ENCODE results near the gene PSG5.
"Not testable (repeated sequence)": the region's sequence is repeated elsewhere in the genome, so short reads cannot be mapped to it uniquely, and the experiment has no call there.

Gene PSG5

DNA sequence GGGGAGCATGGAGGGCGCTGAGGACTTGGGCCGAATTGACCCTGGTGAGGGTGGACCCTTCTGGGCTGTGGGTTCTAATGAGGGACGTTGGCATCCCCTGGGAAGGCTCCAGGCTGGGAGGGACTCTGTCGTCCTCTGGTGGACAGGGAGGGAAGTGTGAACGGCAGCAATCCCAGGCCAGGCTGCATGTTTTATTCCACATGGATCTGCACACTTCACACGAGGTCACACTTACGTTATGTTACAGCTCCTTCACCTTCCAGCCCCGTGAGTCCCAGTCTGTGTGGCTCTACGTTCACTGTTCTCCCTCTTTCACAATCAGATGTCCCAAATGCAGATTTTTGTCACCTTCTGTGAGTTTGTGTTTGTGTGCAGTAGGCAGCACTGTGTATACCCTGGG is 1.8 kb upstream of the PSG5 start:
- not testable (repeated sequence) for H3K9me3 ChIP-seq (ENCODE audit: control insufficient read depth in 1 of 2, low read length in 2 of 2); H3K36me3 ChIP-seq (ENCODE audit: control insufficient read depth in 1 of 2, insufficient read depth in 2 of 2, low read length in 2 of 2); H3K4me1 ChIP-seq (ENCODE audit: control insufficient read depth in 1 of 2, insufficient read depth in 2 of 2, low read length in 2 of 2); H3K27me3 ChIP-seq (ENCODE audit: control insufficient read depth in 1 of 2, insufficient read depth in 2 of 2, low read length in 2 of 2); H3K27ac ChIP-seq (ENCODE audit: low read depth, low read length); H3K9ac ChIP-seq (ENCODE audit: low read depth in 1 of 2, low read length in 2 of 2); H3K4me3 ChIP-seq (ENCODE audit: low read depth in 1 of 2, low read length in 2 of 2)

DNA sequence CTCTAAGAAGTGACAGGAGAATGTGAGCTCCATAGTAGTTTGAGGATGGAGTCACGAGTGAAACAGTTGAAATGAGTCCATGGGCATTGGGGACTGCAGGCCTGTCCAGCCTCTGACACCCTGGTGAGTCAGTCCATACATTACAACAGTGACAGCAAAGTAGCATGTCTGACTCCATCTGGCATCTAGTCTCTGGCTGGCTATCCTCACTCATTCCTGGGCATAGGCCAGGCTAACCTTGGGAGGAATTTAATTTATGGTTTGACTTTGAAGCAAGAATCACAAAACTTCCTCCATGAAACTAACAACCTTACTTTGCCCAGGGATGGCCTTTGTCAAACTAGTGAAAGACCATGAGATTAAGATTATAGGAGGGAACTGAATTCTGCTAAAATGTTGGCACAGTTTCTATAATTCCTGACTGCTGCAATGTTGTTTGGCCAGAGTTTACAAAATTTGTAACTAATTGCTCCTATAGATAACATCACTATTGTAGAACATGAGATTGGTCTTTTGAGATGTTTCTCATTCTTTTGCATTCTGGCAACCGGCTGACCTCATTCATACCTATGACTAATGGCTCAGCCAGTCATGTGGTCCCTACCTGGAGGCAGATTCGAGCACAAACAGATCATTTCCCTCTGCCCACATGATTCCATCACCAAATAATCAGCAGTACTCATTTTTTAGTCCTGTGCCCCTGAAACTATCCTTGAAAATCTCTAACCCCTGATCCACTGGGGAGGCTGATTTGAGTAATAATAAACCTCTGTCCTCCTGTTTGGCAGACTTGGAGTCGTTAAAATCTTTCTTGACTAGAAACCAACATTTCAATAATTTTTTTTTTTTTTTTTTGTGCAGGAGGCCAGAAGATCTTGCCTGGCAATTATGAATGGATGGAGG is 4.2 kb downstream of the PSG5 start:
- not testable (repeated sequence) for H3K4me3 ChIP-seq (ENCODE audit: low read depth in 1 of 2, low read length in 2 of 2); H3K27ac ChIP-seq (ENCODE audit: low read depth, low read length); H3K27me3 ChIP-seq (ENCODE audit: control insufficient read depth in 1 of 2, insufficient read depth in 2 of 2, low read length in 2 of 2)

DNA sequence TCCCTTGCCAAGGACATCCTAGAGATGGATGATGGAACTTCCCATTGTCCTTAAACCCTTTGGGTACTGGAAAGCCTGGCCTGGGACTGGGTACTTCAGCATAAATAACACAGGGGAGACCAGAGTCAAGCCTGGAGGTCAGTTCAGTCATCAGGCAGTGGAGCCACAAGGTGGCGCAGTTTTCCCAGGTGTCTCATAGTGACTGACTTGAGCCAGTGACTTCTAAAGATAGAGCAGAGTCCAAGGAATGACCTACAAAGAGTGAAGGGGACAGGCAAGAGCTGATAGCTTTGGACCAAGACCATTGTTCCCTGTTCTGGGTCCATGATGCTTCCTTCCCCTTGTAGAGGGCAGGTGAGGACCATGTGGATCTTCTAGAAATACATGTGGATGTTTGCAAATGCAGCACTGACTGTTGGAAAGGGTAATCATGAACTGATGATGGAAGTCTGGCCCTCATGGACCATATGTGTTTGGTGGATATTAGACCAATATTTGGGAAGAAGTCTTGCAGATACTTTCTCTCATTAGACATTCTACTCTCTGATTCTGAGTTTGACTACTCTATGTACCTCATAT is 6.7 kb downstream of the PSG5 start:
- not testable (repeated sequence) for H3K4me3 ChIP-seq (ENCODE audit: low read depth in 1 of 2, low read length in 2 of 2); H3K27ac ChIP-seq (ENCODE audit: low read depth, low read length); H3K4me1 ChIP-seq (ENCODE audit: control insufficient read depth in 1 of 2, insufficient read depth in 2 of 2, low read length in 2 of 2); H3K9ac ChIP-seq (ENCODE audit: low read depth in 1 of 2, low read length in 2 of 2); H3K9me3 ChIP-seq (ENCODE audit: control insufficient read depth in 1 of 2, low read length in 2 of 2); H3K36me3 ChIP-seq (ENCODE audit: control insufficient read depth in 1 of 2, insufficient read depth in 2 of 2, low read length in 2 of 2); H3K27me3 ChIP-seq (ENCODE audit: control insufficient read depth in 1 of 2, insufficient read depth in 2 of 2, low read length in 2 of 2)

More for the DNA sequence above, 4.2 kb downstream of the PSG5 start:
- not testable (repeated sequence) for H3K9me3 ChIP-seq (ENCODE audit: control insufficient read depth in 1 of 2, low read length in 2 of 2); H3K36me3 ChIP-seq (ENCODE audit: control insufficient read depth in 1 of 2, insufficient read depth in 2 of 2, low read length in 2 of 2); H3K4me1 ChIP-seq (ENCODE audit: control insufficient read depth in 1 of 2, insufficient read depth in 2 of 2, low read length in 2 of 2); H3K9ac ChIP-seq (ENCODE audit: low read depth in 1 of 2, low read length in 2 of 2)

DNA sequence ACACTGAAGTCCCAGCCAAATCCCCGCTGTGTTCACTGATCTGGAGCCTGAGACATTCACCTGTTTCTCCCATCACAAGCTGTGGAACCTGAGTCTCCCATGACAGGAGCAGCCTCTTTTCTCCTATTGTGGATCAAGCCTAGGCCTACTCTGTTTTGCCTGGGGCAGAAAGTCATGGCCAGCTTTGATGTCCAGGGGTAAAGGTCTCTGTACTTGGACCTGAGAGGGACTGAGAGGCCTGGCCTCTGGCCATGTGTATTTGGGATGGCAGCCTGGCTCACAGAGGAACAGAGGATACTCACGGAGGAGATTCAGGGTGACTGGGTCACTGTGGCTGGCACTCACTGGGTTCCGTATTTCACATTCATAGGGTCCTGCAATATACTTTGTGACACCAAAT is 7.8 kb downstream of the PSG5 start:
- H3K27ac ChIP-seq (ENCODE audit: low read depth, low read length); H3K9ac ChIP-seq (ENCODE audit: low read depth in 1 of 2, low read length in 2 of 2); H3K27me3 ChIP-seq (ENCODE audit: control insufficient read depth in 1 of 2, insufficient read depth in 2 of 2, low read length in 2 of 2); H3K36me3 ChIP-seq (ENCODE audit: control insufficient read depth in 1 of 2, insufficient read depth in 2 of 2, low read length in 2 of 2); H3K9me3 ChIP-seq (ENCODE audit: control insufficient read depth in 1 of 2, low read length in 2 of 2); H3K4me1 ChIP-seq (ENCODE audit: control insufficient read depth in 1 of 2, insufficient read depth in 2 of 2, low read length in 2 of 2); H3K4me3 ChIP-seq (ENCODE audit: low read depth in 1 of 2, low read length in 2 of 2): not testable (repeated sequence)

DNA sequence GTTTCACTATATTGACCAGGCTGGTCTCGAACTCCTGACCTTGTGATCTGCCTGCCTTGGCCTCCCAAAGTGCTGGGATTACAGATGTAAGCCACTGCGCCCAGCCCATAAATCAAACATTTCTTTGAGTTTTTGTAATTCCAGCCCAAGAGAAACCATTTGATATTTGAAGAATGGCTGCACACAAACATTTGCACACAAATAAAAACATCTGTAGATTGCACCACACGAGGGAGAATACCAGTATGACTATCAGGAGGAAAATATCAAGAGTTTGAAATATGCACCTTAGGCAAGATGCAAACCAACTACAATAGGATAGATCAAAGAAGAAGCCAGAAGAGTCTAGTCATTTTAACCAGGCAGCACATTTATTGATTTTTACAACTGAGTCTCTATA is 20.4 kb downstream of the PSG5 start:
- not testable (repeated sequence) for H3K36me3 ChIP-seq (ENCODE audit: control insufficient read depth in 1 of 2, insufficient read depth in 2 of 2, low read length in 2 of 2); H3K9me3 ChIP-seq (ENCODE audit: control insufficient read depth in 1 of 2, low read length in 2 of 2); H3K4me1 ChIP-seq (ENCODE audit: control insufficient read depth in 1 of 2, insufficient read depth in 2 of 2, low read length in 2 of 2); H3K27ac ChIP-seq (ENCODE audit: low read depth, low read length); H3K27me3 ChIP-seq (ENCODE audit: control insufficient read depth in 1 of 2, insufficient read depth in 2 of 2, low read length in 2 of 2); H3K9ac ChIP-seq (ENCODE audit: low read depth in 1 of 2, low read length in 2 of 2); H3K4me3 ChIP-seq (ENCODE audit: low read depth in 1 of 2, low read length in 2 of 2)

DNA sequence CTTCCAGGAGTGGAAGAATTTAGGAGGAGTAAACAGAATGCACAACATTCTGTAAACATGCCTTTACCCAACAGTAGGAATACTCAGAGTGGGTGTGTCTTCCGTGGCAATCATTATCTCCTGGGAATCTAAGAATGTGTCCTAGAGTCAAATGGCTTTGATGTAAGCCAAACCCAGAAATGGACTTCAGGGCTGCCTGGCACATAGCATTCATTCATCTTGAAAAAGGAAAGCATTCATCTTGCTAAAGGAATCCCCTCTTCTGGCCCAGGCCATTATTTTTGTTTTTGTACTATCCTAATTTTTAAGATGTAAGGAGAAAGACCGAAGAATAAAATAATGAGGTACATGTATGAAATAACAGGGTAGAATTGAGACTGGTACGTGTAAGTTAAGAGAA is 23.2 kb downstream of the PSG5 start:
- not testable (repeated sequence) for H3K36me3 ChIP-seq (ENCODE audit: control insufficient read depth in 1 of 2, insufficient read depth in 2 of 2, low read length in 2 of 2); H3K4me1 ChIP-seq (ENCODE audit: control insufficient read depth in 1 of 2, insufficient read depth in 2 of 2, low read length in 2 of 2); H3K27ac ChIP-seq (ENCODE audit: low read depth, low read length); H3K9me3 ChIP-seq (ENCODE audit: control insufficient read depth in 1 of 2, low read length in 2 of 2); H3K4me3 ChIP-seq (ENCODE audit: low read depth in 1 of 2, low read length in 2 of 2); H3K9ac ChIP-seq (ENCODE audit: low read depth in 1 of 2, low read length in 2 of 2); H3K27me3 ChIP-seq (ENCODE audit: control insufficient read depth in 1 of 2, insufficient read depth in 2 of 2, low read length in 2 of 2)

DNA sequence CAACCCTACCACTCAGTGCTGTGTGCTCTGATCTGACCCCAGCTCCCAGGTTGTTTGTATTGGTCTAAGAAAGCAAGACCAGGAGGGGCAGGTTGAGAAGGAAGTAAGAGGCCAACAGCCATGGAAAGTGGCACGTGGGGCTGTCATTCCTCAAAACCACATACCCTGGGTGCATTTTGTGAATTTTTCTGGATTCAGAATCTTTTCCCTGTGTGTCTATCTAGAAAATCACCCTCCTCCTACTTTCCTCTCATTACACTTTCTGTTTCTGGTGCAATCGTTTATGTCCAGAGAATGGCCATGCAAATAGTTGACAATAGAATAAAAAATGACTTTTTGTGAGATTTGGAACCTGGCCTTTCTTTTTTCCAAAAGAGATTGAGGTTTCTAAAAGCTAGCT is 24.1 kb downstream of the PSG5 start:
- H3K36me3 ChIP-seq (ENCODE audit: control insufficient read depth in 1 of 2, insufficient read depth in 2 of 2, low read length in 2 of 2); H3K9me3 ChIP-seq (ENCODE audit: control insufficient read depth in 1 of 2, low read length in 2 of 2); H3K4me1 ChIP-seq (ENCODE audit: control insufficient read depth in 1 of 2, insufficient read depth in 2 of 2, low read length in 2 of 2); H3K27me3 ChIP-seq (ENCODE audit: control insufficient read depth in 1 of 2, insufficient read depth in 2 of 2, low read length in 2 of 2); H3K4me3 ChIP-seq (ENCODE audit: low read depth in 1 of 2, low read length in 2 of 2); H3K27ac ChIP-seq (ENCODE audit: low read depth, low read length); H3K9ac ChIP-seq (ENCODE audit: low read depth in 1 of 2, low read length in 2 of 2): not testable (repeated sequence)

DNA sequence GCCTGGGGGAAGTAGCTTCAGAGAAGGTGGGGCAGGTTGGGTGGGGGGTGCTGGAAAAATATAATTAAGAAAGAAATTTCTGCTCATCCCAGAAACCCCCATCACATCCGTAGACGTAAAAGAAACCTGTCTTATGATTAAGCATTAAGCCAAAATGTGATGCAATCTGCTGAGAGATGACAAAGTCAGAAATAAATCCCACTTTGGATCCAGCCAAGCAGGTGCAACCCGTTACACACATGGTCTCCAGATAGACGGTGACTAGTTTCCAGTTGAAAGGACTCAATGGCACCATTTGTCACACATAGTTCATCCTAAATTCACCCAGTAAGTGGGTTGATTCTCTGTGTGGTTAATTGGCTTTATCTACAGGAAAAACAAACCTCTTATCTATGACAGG is 34.1 kb downstream of the PSG5 start:
- no peak overlapping the region for H3K4me3 ChIP-seq (ENCODE audit: low read depth in 1 of 2, low read length in 2 of 2)
- H3K36me3 ChIP-seq (ENCODE audit: control insufficient read depth in 1 of 2, insufficient read depth in 2 of 2, low read length in 2 of 2) = no peaks in the 10 kb centered on the region
- no peaks in the 10 kb centered on the region for H3K4me1 ChIP-seq (ENCODE audit: control insufficient read depth in 1 of 2, insufficient read depth in 2 of 2, low read length in 2 of 2)
- no peaks in the 10 kb centered on the region for H3K27me3 ChIP-seq (ENCODE audit: control insufficient read depth in 1 of 2, insufficient read depth in 2 of 2, low read length in 2 of 2)
- H3K9ac ChIP-seq (ENCODE audit: low read depth in 1 of 2, low read length in 2 of 2) = no peak overlapping the region
- peaks cover 0 to 2% of the 10 kb centered on the region in 2 donors for H3K9me3 ChIP-seq (ENCODE audit: control insufficient read depth in 1 of 2, low read length in 2 of 2)
- no peak overlapping the region for H3K27ac ChIP-seq (ENCODE audit: low read depth, low read length)

DNA sequence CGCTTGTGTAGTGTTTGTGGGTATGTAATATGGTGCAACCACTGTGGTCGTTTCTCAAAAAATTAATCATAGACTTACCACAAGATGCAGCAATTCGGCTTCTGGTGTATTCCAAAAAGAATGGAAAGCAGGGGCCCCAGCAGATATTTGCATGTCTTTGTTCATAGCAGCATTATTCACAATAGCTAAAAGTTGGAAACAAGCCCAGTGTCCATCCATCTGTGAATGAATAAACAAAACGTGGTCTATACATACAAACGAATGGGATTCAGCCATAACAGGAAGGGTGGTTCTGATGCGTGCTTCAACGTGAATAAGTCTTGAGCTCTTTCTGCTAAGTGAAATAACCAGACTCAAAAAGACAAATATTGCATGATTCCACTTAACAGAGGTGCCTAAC is 36.5 kb downstream of the PSG5 start:
- not testable (repeated sequence) for H3K4me1 ChIP-seq (ENCODE audit: control insufficient read depth in 1 of 2, insufficient read depth in 2 of 2, low read length in 2 of 2); H3K27me3 ChIP-seq (ENCODE audit: control insufficient read depth in 1 of 2, insufficient read depth in 2 of 2, low read length in 2 of 2); H3K36me3 ChIP-seq (ENCODE audit: control insufficient read depth in 1 of 2, insufficient read depth in 2 of 2, low read length in 2 of 2); H3K9me3 ChIP-seq (ENCODE audit: control insufficient read depth in 1 of 2, low read length in 2 of 2); H3K9ac ChIP-seq (ENCODE audit: low read depth in 1 of 2, low read length in 2 of 2); H3K4me3 ChIP-seq (ENCODE audit: low read depth in 1 of 2, low read length in 2 of 2); H3K27ac ChIP-seq (ENCODE audit: low read depth, low read length)

DNA sequence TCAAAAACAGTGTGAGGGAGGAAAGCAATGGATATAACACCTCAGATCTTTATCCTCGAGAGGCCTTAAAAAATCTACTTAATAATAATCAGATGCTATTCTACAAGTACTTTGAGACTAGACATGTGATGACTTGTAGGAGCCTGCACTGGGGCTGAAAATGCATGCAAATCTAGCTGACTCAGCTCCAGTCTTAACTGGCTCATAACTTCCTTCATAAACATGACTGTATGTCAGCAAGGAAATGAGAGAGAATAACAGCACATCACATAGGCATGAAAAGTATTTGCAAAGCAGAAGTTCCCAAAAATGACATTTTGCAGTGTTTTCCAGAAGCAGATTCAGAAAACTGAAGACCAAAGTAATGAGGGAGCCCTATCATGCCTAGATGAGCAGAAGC is 38.1 kb downstream of the PSG5 start:
- Histone ChIP-seq H3K4me1 (ENCODE audit: control insufficient read depth in 1 of 2, insufficient read depth in 2 of 2, low read length in 2 of 2) (no peaks in the 10 kb centered on the region), H3K36me3 (ENCODE audit: control insufficient read depth in 1 of 2, insufficient read depth in 2 of 2, low read length in 2 of 2) (no peaks in the 10 kb centered on the region), H3K4me3 (ENCODE audit: low read depth in 1 of 2, low read length in 2 of 2) (no peak overlapping the region), H3K27ac (ENCODE audit: low read depth, low read length) (no peak overlapping the region), H3K27me3 (ENCODE audit: control insufficient read depth in 1 of 2, insufficient read depth in 2 of 2, low read length in 2 of 2) (no peaks in the 10 kb centered on the region), H3K9me3 (ENCODE audit: control insufficient read depth in 1 of 2, low read length in 2 of 2) (no peaks in the 10 kb centered on the region), H3K9ac (ENCODE audit: low read depth in 1 of 2, low read length in 2 of 2) (no peak overlapping the region)
